Right lobe of liver (tissue), 4 donors: Measurements from ENCODE around the gene ABHD2.

Source experiments
- POLR2A ChIP-seq: fragments of 450-650 bp; IDR thresholded peaks from one replicate; pipeline ENCODE4 v1.6.1; 2017; ENCODE audit warnings: antibody characterized with exemption, mild to moderate bottlenecking
- TF ChIP-seq, protein P1 (sequence below), 4 donors: fragments of 200-600 bp in 3 of 4; fragments of 450-650 bp in 1 of 4; IDR thresholded peaks; one replicate each; pipeline versions ENCODE4 v1.5.1 to v1.8.0; 2016 to 2022; ENCODE audit warnings: antibody characterized with exemption in 4 of 4, mild to moderate bottlenecking in 2 of 4
- donor health status: DM: no; HTN: no; CAD: no.
- donor health status: DM: no; HTN: no; CAD: no.
- donor health status: DM: no; HTN: yes; CAD: no.

DNA sequence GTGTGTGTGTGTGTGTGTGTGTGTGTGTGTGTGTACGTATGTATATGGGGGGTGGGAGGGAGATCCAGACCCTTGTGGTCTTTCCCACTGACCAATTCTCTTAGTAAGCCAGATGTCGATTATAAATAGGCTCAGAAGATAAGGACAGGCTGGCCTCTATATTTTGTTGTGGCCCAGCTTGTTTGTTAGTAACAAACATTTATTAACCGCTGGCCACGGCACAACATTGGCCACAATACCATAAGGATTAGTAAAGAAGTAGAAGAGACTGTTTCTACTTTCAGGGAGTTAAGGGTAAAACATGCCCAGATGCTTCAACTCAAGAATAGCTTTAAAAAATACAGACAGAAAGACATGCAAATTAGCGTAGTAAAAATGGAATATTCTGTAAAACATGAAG is 58.1 kb downstream of the ABHD2 start:
- TF ChIP-seq, protein P1, sequence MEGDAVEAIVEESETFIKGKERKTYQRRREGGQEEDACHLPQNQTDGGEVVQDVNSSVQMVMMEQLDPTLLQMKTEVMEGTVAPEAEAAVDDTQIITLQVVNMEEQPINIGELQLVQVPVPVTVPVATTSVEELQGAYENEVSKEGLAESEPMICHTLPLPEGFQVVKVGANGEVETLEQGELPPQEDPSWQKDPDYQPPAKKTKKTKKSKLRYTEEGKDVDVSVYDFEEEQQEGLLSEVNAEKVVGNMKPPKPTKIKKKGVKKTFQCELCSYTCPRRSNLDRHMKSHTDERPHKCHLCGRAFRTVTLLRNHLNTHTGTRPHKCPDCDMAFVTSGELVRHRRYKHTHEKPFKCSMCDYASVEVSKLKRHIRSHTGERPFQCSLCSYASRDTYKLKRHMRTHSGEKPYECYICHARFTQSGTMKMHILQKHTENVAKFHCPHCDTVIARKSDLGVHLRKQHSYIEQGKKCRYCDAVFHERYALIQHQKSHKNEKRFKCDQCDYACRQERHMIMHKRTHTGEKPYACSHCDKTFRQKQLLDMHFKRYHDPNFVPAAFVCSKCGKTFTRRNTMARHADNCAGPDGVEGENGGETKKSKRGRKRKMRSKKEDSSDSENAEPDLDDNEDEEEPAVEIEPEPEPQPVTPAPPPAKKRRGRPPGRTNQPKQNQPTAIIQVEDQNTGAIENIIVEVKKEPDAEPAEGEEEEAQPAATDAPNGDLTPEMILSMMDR (IDR thresholded peaks at IDR 0.05) = no peak
- no peak for TF ChIP-seq POLR2A
